Ovary (tissue), 3 donors: ENCODE measurements around the gene ABCA6.

ENCODE experiments used
- CTCF ChIP-seq, 3 donors: fragments of 450-650 bp in 2 of 3; fragments of 200-600 bp in 1 of 3; IDR thresholded peaks; one replicate each; pipeline versions ENCODE4 v1.5.1 to v1.8.0; 2016 to 2022; ENCODE audit warnings: antibody characterized with exemption in 3 of 3, mild to moderate bottlenecking in 1 of 3
- EP300 ChIP-seq: sonication (generic); formaldehyde crosslinking; IDR thresholded peaks from one replicate; pipeline ENCODE4 v1.6.1; 2017; ENCODE audit warnings: antibody characterized with exemption
- POLR2A ChIP-seq: fragments of 450-650 bp; IDR thresholded peaks from one replicate; pipeline ENCODE4 v1.6.1; 2017; ENCODE audit warnings: antibody characterized with exemption, mild to moderate bottlenecking, moderate library complexity
- donor health status: DM: no; HTN: no; CAD: no.

GRCh38 chr17:69090365-69090764 is 51.3 kb downstream of the ABCA6 start:
- no peak for TF ChIP-seq EP300
- TF ChIP-seq POLR2A: no peak
- no peak for TF ChIP-seq CTCF (IDR thresholded peaks at IDR 0.05)
